Measurements from ENCODE around the gene METTL21A.

METTL21A gene

GRCh38 chr2:207594731-207595130, 30.5 kb downstream of the METTL21A start:
- no peak for TF ChIP-seq CTCF (IDR thresholded peaks at IDR 0.05)
- no peak overlapping the region for H3K27ac ChIP-seq
- no peaks in the 10 kb centered on the region for H3K27me3 ChIP-seq
- H3K4me3 ChIP-seq: no peak overlapping the region
- H3K9me3 ChIP-seq: peaks cover 0 to 5% (median 0%) of the 10 kb centered on the region in 3 donors
- peaks cover 42 to 59% (median 43%) of the 10 kb centered on the region in 3 donors for H3K36me3 ChIP-seq
- intact Hi-C loops (cut with DNase I; ENCODE audit: low total_unique reads): no loop called here
- no peaks in the 10 kb centered on the region for H3K4me1 ChIP-seq
- no peak for DNase-seq

GRCh38 chr2:207594264-207594663, 30.9 kb downstream of the METTL21A start:
- peaks cover 42 to 60% (median 48%) of the 10 kb centered on the region in 3 donors for H3K36me3 ChIP-seq

GRCh38 chr2:207593277-207593676, 31.9 kb downstream of the METTL21A start:
- Histone ChIP-seq H3K4me3 (no peak overlapping the region), H3K36me3 (peaks cover 42 to 66% (median 54%) of the 10 kb centered on the region in 3 donors), H3K9me3 (peaks cover 0 to 5% (median 0%) of the 10 kb centered on the region in 3 donors), H3K27ac (no peak overlapping the region), H3K27me3 (no peaks in the 10 kb centered on the region), H3K4me1 (no peaks in the 10 kb centered on the region)
- no peak for TF ChIP-seq CTCF (IDR thresholded peaks at IDR 0.05)
- DNase-seq: no peak
- intact Hi-C loops (cut with DNase I; ENCODE audit: low total_unique reads): no loop called here

More at GRCh38 chr2:207594264-207594663, 30.9 kb downstream of the METTL21A start:
- Histone ChIP-seq H3K4me1 (no peaks in the 10 kb centered on the region), H3K27ac (no peak overlapping the region), H3K4me3 (no peak overlapping the region), H3K9me3 (peaks cover 0 to 5% (median 0%) of the 10 kb centered on the region in 3 donors), H3K27me3 (no peaks in the 10 kb centered on the region)
- no peak for DNase-seq
- TF ChIP-seq CTCF (IDR thresholded peaks at IDR 0.05): no peak
- intact Hi-C loops (cut with DNase I; ENCODE audit: low total_unique reads): no loop called here

- intact Hi-C loops (cut with DNase I; ENCODE audit: low total_unique reads): no loop called here
- H3K27ac ChIP-seq: no peak overlapping the region
- DNase-seq: no peak
- no peaks in the 10 kb centered on the region for H3K27me3 ChIP-seq
- peaks cover 42 to 52% (median 52%) of the 10 kb centered on the region in 3 donors for H3K36me3 ChIP-seq
- peaks cover 0 to 5% (median 0%) of the 10 kb centered on the region in 3 donors for H3K9me3 ChIP-seq
- no peaks in the 10 kb centered on the region for H3K4me1 ChIP-seq
- no peak overlapping the region for H3K4me3 ChIP-seq
- no peak for TF ChIP-seq CTCF (IDR thresholded peaks at IDR 0.05)
These were observed 36.1 kb downstream of the METTL21A start for GRCh38 chr2:207589143-207589542.

- Histone ChIP-seq H3K27ac (no peak overlapping the region), H3K27me3 (no peaks in the 10 kb centered on the region), H3K36me3 (peaks cover 26 to 52% (median 43%) of the 10 kb centered on the region in 3 donors), H3K9me3 (peaks cover 0 to 4% (median 0%) of the 10 kb centered on the region in 3 donors), H3K4me3 (no peak overlapping the region), H3K4me1 (no peaks in the 10 kb centered on the region)
- TF ChIP-seq CTCF (IDR thresholded peaks at IDR 0.05): no peak
- intact Hi-C loops (cut with DNase I; ENCODE audit: low total_unique reads): no loop called here
- no peak for DNase-seq
These were observed 37.9 kb downstream of the METTL21A start for GRCh38 chr2:207587305-207587704.

GRCh38 chr2:207584952-207585351, 40.2 kb downstream of the METTL21A start:
- no peak for TF ChIP-seq CTCF (IDR thresholded peaks at IDR 0.05)

More at GRCh38 chr2:207584952-207585351, 40.2 kb downstream of the METTL21A start:
- Histone ChIP-seq H3K9me3 (no peaks in the 10 kb centered on the region), H3K4me3 (no peak overlapping the region), H3K27ac (no peak overlapping the region), H3K4me1 (peaks cover 0 to 9% (median 2%) of the 10 kb centered on the region in 4 donors), H3K27me3 (no peaks in the 10 kb centered on the region), H3K36me3 (peaks cover 19 to 54% (median 29%) of the 10 kb centered on the region in 3 donors)
- intact Hi-C loops (cut with DNase I; ENCODE audit: low total_unique reads): no loop called here
- no peak for DNase-seq

Measured in tibial artery (tissue), 4 donors.